ENCODE data around the gene TAS2R39. TPM values are rescaled to one million over a fixed set of nuclear protein-coding genes. Genes with fewer than 3 reads are reported as not detected.
A peak's percentile ranks its signal among the peaks of the same experiment; 100 is the strongest.
"Not testable (repeated sequence)": the region's sequence is repeated elsewhere in the genome, so short reads cannot be mapped to it uniquely, and the experiment has no call there.

TAS2R39 gene
- total RNA-seq, 4 donors from 2014 or later: not detected

DNA sequence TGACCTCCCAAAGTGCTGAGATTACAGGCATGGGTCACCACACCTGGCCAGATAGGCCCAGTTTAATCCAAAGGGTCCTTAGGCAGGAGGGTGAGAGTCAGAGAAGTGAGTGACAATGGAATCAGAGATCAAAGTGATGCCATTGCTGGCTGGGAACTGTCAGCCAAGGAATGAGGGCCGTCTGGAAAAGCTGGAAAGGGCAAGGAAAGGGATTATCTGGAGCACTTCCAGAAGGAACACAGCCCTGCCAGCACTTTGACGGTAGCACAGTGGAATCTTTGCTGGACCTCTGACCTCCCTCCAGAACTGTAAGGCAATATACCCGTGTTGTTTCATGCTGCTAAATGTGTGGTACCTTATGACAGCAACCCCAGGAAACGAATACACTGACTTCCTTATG lies 27.3 kb downstream of the TAS2R39 start:
- H3K4me3 ChIP-seq: no peak overlapping the region
- intact Hi-C loops (cut with DNase I; ENCODE audit: low total_unique reads) (loop anchor here (5.0 kb wide), 1 partner anchor 358 kb away; no protein-coding TSS in a partner anchor), in situ Hi-C loops (cut with MboI; ENCODE audit: low sequenced_read_pairs in 4 of 4) (loop anchor here (5.0 to 25.0 kb wide), 3 partner anchors 203 to 356 kb away; partner anchors contain the start of gene EPHB6 (in 4 of the 4))
- no peaks in the 10 kb centered on the region for H3K27me3 ChIP-seq
- no peaks in the 10 kb centered on the region for H3K36me3 ChIP-seq
- H3K9me3 ChIP-seq: no peaks in the 10 kb centered on the region
- TF ChIP-seq, protein P1, sequence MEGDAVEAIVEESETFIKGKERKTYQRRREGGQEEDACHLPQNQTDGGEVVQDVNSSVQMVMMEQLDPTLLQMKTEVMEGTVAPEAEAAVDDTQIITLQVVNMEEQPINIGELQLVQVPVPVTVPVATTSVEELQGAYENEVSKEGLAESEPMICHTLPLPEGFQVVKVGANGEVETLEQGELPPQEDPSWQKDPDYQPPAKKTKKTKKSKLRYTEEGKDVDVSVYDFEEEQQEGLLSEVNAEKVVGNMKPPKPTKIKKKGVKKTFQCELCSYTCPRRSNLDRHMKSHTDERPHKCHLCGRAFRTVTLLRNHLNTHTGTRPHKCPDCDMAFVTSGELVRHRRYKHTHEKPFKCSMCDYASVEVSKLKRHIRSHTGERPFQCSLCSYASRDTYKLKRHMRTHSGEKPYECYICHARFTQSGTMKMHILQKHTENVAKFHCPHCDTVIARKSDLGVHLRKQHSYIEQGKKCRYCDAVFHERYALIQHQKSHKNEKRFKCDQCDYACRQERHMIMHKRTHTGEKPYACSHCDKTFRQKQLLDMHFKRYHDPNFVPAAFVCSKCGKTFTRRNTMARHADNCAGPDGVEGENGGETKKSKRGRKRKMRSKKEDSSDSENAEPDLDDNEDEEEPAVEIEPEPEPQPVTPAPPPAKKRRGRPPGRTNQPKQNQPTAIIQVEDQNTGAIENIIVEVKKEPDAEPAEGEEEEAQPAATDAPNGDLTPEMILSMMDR (IDR thresholded peaks at IDR 0.05 in 4 of 5, conservative IDR thresholded peaks at IDR 0.05 in 1 of 5): no peak
- TF ChIP-seq POLR2A (IDR thresholded peaks at IDR 0.05): no peak
- ATAC-seq: no peak
- H3K27ac ChIP-seq: no peak overlapping the region
- no peaks in the 10 kb centered on the region for H3K4me1 ChIP-seq
- no peak for DNase-seq

- H3K4me1 ChIP-seq, DNase-seq, H3K27ac ChIP-seq, H3K27me3 ChIP-seq, H3K36me3 ChIP-seq, H3K4me3 ChIP-seq, ATAC-seq, H3K9me3 ChIP-seq: not testable (repeated sequence)
- intact Hi-C loops (cut with DNase I; ENCODE audit: low total_unique reads) (loop anchor here (5.0 kb wide), 1 partner anchor 361 kb away; no protein-coding TSS in a partner anchor), in situ Hi-C loops (cut with MboI; ENCODE audit: low sequenced_read_pairs in 4 of 4) (loop anchor here (5.0 to 25.0 kb wide), 3 partner anchors 206 to 359 kb away; partner anchors contain the start of gene EPHB6 (in 4 of the 4))
Measured at GRCh38 chr7:143213478-143213877, 30.3 kb downstream of the TAS2R39 start.

DNA sequence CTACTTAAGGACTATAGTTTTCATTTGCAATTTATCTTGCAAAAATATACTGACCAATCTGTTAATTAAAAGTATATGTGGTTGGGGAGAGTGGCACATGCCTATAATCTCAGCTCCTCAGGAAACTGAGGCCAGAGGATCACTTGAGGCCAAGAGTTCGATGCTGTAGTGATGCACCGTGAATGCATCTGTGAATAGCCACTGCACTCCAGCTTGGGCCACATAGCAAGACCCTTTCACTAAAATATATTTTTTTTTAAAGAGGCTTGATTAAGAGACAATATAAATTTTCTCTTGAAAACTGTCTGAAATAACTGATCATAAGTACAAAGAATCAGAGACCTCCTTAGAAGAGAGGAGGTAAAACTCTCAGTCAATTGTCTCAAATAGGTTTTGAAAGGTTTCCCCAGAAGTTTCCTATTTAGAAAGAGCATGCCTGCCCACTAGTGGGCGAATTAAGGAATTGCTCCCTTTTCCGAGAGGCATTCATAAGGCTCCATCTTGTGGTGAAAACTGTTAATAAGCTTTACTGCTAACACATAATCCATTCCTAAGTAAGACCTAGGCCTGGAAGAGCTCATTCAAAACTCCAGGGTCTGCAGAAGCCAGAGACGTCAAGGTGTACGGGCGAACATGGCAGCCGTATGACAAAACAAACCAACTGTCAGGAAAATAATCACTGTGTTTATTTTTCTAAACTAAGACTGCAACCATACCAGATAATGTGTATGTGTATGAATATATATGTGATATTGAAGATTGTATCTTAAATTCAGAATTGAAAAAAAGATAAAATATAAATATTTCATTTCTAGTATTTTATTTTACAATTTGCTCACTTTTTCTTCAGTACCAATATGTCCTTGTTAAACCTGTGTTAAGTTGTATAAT lies 31.8 kb downstream of the TAS2R39 start:
- Histone ChIP-seq H3K27me3 (no peaks in the 10 kb centered on the region), H3K9me3 (no peaks in the 10 kb centered on the region), H3K36me3 (no peaks in the 10 kb centered on the region), H3K4me1 (no peaks in the 10 kb centered on the region), H3K27ac (no peak overlapping the region), H3K4me3 (no peak overlapping the region)
- peak; percentile 19 to 32 for DNase-seq
- intact Hi-C loops (cut with DNase I; ENCODE audit: low total_unique reads): loop anchor here (1.0 to 5.0 kb wide), 2 partner anchors 207 to 363 kb away; no protein-coding TSS in a partner anchor
- TF ChIP-seq, protein P1 (IDR thresholded peaks at IDR 0.05 in 4 of 5, conservative IDR thresholded peaks at IDR 0.05 in 1 of 5): peak; percentile 81 to 99 (median 98)
- no peak for TF ChIP-seq POLR2A (IDR thresholded peaks at IDR 0.05)
- in situ Hi-C loops (cut with MboI; ENCODE audit: low sequenced_read_pairs in 4 of 4): loop anchor here (5.0 to 25.0 kb wide), 3 partner anchors 208 to 360 kb away; partner anchors contain the start of gene EPHB6 (in 4 of the 4)
- ATAC-seq: peak; percentile 83 to 91

DNA sequence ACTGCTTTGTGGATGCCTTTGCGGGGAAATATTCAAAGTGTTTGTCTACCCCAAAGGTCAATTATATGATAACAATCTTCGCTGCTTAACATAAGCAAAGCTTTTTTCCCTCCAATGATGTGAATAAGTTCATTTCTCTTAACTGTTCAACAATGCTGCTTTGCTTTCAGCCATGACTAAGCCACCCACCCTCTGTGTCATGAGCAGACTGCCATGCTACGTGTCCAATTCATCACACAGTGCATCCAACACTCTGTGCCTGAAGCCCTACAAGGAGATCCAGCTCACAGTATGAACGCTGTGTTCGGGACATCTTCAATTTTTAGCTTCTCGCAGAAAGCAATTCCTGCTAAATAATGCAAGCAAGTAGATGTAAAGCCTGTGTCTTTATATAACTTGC lies 32.9 kb downstream of the TAS2R39 start:
- Histone ChIP-seq H3K9me3 (no peaks in the 10 kb centered on the region), H3K27me3 (no peaks in the 10 kb centered on the region), H3K36me3 (no peaks in the 10 kb centered on the region), H3K27ac (no peak overlapping the region), H3K4me3 (no peak overlapping the region), H3K4me1 (no peaks in the 10 kb centered on the region)
- intact Hi-C loops (cut with DNase I; ENCODE audit: low total_unique reads) (no loop called here), in situ Hi-C loops (cut with MboI; ENCODE audit: low sequenced_read_pairs in 4 of 4) (loop anchor here (10.0 to 25.0 kb wide), 2 partner anchors 354 to 361 kb away; partner anchors contain the start of gene EPHB6 (in 4 of the 4))
- no peak for DNase-seq
- TF ChIP-seq, protein P1 (IDR thresholded peaks at IDR 0.05 in 4 of 5, conservative IDR thresholded peaks at IDR 0.05 in 1 of 5): no peak
- no peak for TF ChIP-seq POLR2A (IDR thresholded peaks at IDR 0.05)
- ATAC-seq: no peak

DNA sequence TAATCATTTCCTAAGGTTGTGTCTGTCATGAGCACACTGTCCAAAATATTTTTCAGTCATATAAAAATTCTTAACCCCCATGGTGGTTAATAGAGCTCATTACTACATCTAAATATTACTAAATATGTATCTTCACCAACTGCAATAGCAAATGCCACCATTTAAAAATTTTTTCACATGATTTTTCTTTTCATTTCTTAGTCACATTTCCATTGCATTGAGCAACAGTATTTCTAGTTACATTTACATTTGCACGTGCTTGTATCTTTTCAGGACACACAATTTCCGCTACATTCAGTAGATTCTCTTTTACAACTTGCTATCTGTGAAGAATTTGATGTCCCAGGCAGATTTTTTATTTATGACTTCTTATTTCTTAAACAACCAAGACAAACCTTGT lies 33.5 kb downstream of the TAS2R39 start:
- DNase-seq: no peak
- H3K9me3 ChIP-seq: no peaks in the 10 kb centered on the region
- no peaks in the 10 kb centered on the region for H3K36me3 ChIP-seq
- H3K4me3 ChIP-seq: no peak overlapping the region
- H3K27ac ChIP-seq: no peak overlapping the region
- in situ Hi-C loops (cut with MboI; ENCODE audit: low sequenced_read_pairs in 4 of 4) (loop anchor here (10.0 to 25.0 kb wide), 2 partner anchors 354 to 362 kb away; partner anchors contain the start of gene EPHB6 (in 4 of the 4)), intact Hi-C loops (cut with DNase I; ENCODE audit: low total_unique reads) (no loop called here)
- H3K27me3 ChIP-seq: no peaks in the 10 kb centered on the region
- TF ChIP-seq POLR2A (IDR thresholded peaks at IDR 0.05): no peak
- TF ChIP-seq, protein P1 (IDR thresholded peaks at IDR 0.05 in 4 of 5, conservative IDR thresholded peaks at IDR 0.05 in 1 of 5): no peak
- ATAC-seq: no peak
- H3K4me1 ChIP-seq: no peaks in the 10 kb centered on the region

All from gastrocnemius medialis (tissue), 4 donors.